ENCODE data around the gene FEN1. TPM values are rescaled to one million over a fixed set of nuclear protein-coding genes. Genes with fewer than 3 reads are reported as not detected.

The FEN1 gene
- total RNA-seq, 2 experiments from 2014 or later, result 132 to 137 TPM

Other genes with a start within 250 kb of the FEN1 start
- gene SYT7, start 211.8 kb upstream of the FEN1 start, total RNA-seq, result under 1 TPM in 1 of 2 experiments, not detected in 1; 0.15 TPM
- under 1 TPM; 0.06 to 0.13 TPM for gene DAGLA, start 112.5 kb upstream of the FEN1 start, total RNA-seq
- gene MYRF, start 40.3 kb upstream of the FEN1 start, total RNA-seq, result 1 to 10 TPM in 1 of 2 experiments, under 1 TPM in 1; 0.91 to 1.0 TPM
- 100 to 1,000 TPM; 152 to 160 TPM for gene TMEM258, start 312 bp upstream of the FEN1 start, total RNA-seq
- 10 to 100 TPM; 18.3 to 19.1 TPM for gene FADS1, start 24.1 kb downstream of the FEN1 start, total RNA-seq
- gene FADS2, start 35.4 kb downstream of the FEN1 start, total RNA-seq, result 10 to 100 TPM; 45.6 to 46.1 TPM
- 1 to 10 TPM; 8.2 to 9.7 TPM for gene FADS3, start 98.6 kb downstream of the FEN1 start, total RNA-seq
- gene RAB3IL1, start 124.7 kb downstream of the FEN1 start, total RNA-seq, result not detected
- not detected for gene BEST1, start 157.4 kb downstream of the FEN1 start, total RNA-seq
- 100 to 1,000 TPM; 543 to 554 TPM for gene FTH1, start 174.7 kb downstream of the FEN1 start, total RNA-seq